Measurements from ENCODE around the gene GRK3.

DNA sequence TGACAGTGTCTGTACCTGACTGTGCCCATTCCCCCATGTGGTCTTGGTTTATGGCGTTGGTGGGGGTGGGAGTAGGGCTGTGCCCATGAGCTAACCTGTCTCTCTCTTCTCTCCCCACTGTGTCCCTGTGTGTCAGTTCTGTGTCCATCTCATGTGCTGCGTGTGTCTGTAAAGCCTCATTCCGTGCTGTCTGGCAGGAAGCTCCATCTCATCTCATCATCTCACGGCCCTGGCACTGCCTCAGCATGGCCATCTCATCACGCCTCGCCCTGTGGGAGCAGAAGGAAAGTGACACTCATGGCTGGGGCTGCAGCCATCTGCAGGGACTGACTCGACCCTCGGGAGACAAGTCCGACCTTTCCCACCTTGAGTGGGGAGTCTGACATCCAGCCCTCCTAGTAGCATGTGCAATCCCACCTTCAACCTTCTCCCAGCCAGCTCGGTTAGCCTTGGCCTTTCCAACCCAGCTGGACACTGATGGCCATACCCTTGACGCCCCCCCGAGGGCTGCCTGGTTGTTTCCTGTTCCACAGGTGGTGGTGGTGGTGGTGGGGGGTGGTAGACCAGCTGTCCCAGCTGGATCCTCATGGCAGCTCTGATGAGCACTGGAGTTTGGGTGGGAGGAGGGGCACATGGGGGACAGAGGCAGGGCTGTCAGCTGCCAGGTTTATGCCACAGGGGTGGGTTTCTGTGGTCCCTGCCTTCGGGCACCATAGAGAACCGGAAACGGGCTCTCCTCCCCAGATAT is 196.5 kb downstream of the GRK3 start:
- TF ChIP-seq, protein P1, sequence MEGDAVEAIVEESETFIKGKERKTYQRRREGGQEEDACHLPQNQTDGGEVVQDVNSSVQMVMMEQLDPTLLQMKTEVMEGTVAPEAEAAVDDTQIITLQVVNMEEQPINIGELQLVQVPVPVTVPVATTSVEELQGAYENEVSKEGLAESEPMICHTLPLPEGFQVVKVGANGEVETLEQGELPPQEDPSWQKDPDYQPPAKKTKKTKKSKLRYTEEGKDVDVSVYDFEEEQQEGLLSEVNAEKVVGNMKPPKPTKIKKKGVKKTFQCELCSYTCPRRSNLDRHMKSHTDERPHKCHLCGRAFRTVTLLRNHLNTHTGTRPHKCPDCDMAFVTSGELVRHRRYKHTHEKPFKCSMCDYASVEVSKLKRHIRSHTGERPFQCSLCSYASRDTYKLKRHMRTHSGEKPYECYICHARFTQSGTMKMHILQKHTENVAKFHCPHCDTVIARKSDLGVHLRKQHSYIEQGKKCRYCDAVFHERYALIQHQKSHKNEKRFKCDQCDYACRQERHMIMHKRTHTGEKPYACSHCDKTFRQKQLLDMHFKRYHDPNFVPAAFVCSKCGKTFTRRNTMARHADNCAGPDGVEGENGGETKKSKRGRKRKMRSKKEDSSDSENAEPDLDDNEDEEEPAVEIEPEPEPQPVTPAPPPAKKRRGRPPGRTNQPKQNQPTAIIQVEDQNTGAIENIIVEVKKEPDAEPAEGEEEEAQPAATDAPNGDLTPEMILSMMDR (IDR thresholded peaks at IDR 0.05), result no peak
- TF ChIP-seq POLR2A (IDR thresholded peaks at IDR 0.05), result no peak
